CD14-positive monocyte (primary cell): ENCODE results near the gene SBK1. TPM values are rescaled to one million over a fixed set of nuclear protein-coding genes. Genes with fewer than 3 reads are reported as not detected.
"Not testable (repeated sequence)": the region's sequence is repeated elsewhere in the genome, so short reads cannot be mapped to it uniquely, and the experiment has no call there.

Experiments used
- DNase-seq, 3 donors: peaks; one replicate each; pipeline ENCODE4 v3.0.0-alpha.2; 2011 to 2022
- H2AFZ ChIP-seq: 2 replicates; pipeline ENCODE4 v1.6.0; 2012; ENCODE audit warnings: mild to moderate bottlenecking, low read depth, low read length, inconsistent platforms; ENCODE audit not compliant: insufficient read depth, poor library complexity, severe bottlenecking
- H3K27ac ChIP-seq, 2 donors: 1 replicate in 1 of 2; 2 replicates in 1 of 2; pipeline ENCODE4 v1.5.1; 2012 to 2013; ENCODE audit warnings: low read length in 2 of 2, control low read depth in 1 of 2, inconsistent platforms in 1 of 2, low read depth in 1 of 2, mild to moderate bottlenecking in 1 of 2
- H3K27me3 ChIP-seq, 2 donors: one replicate each; pipeline versions ENCODE4 v1.6.0 to v1.6.1; 2011 to 2013; ENCODE audit warnings: low read length in 2 of 2; ENCODE audit not compliant: control insufficient read depth in 2 of 2, insufficient read depth in 2 of 2
- H3K36me3 ChIP-seq, 2 donors: replicated peaks in 1 of 2; 1 replicate in 1 of 2; 2 replicates in 1 of 2; pipeline versions ENCODE4 v1.5.1 to v1.6.1; 2012 to 2013; ENCODE audit warnings: low read length in 2 of 2, control low read depth in 1 of 2, inconsistent platforms in 1 of 2, mild to moderate bottlenecking in 1 of 2; ENCODE audit not compliant: insufficient read depth in 2 of 2, control insufficient read depth in 1 of 2
- H3K4me1 ChIP-seq, 2 donors: 1 replicate in 1 of 2; 2 replicates in 1 of 2; pipeline versions ENCODE4 v1.5.1 to v1.6.1; 2012 to 2013; ENCODE audit warnings: low read length in 2 of 2, control low read depth in 1 of 2, inconsistent platforms in 1 of 2, mild to moderate bottlenecking in 1 of 2, moderate library complexity in 1 of 2; ENCODE audit not compliant: insufficient read depth in 2 of 2, control insufficient read depth in 1 of 2
- H3K4me2 ChIP-seq: replicated peaks from 2 replicates; pipeline ENCODE3; 2012; ENCODE audit warnings: low read length, moderate library complexity, mild to moderate bottlenecking; ENCODE audit not compliant: poor library complexity, severe bottlenecking; ENCODE audit errors: extremely low read depth
- H3K4me3 ChIP-seq, 3 experiments: fragments of 200-600 bp in 1 of 3; sonication (generic) in 1 of 3; replicated peaks in 1 of 3; 1 replicate in 2 of 3; 2 replicates in 1 of 3; pipeline ENCODE4 v1.5.1; 2011 to 2013; ENCODE audit warnings: low read length in 3 of 3, mild to moderate bottlenecking in 3 of 3, control low read depth in 2 of 3, low read depth in 2 of 3, inconsistent platforms in 1 of 3, moderate library complexity in 1 of 3
- H3K79me2 ChIP-seq: 2 replicates; pipeline ENCODE4 v1.6.0; 2012; ENCODE audit warnings: mild to moderate bottlenecking, control low read depth, inconsistent platforms, low read length, moderate library complexity; ENCODE audit not compliant: insufficient read depth
- H3K9ac ChIP-seq: 2 replicates; pipeline ENCODE4 v1.6.0; 2017; ENCODE audit warnings: low read length, mild to moderate bottlenecking; ENCODE audit not compliant: insufficient read depth, poor library complexity, severe bottlenecking
- H3K9me3 ChIP-seq, 2 donors: replicated peaks in 1 of 2; 1 replicate in 1 of 2; 2 replicates in 1 of 2; pipeline versions ENCODE4 v1.5.1 to v1.6.1; 2012 to 2013; ENCODE audit warnings: low read length in 2 of 2, control low read depth in 1 of 2; ENCODE audit not compliant: control insufficient read depth in 1 of 2, insufficient read depth in 1 of 2
- H4K20me1 ChIP-seq: 2 replicates; pipeline ENCODE4 v1.6.0; 2012; ENCODE audit warnings: mild to moderate bottlenecking, low read length, control low read depth, moderate library complexity; ENCODE audit not compliant: insufficient read depth
- H3K27ac Mint-ChIP-seq, 7 donors: one replicate each; pipeline ENCODE4 v1.8.0; 2020; ENCODE audit warnings: mild to moderate bottlenecking in 7 of 7, mixed read lengths in 7 of 7, moderate library complexity in 6 of 7, inconsistent platforms in 2 of 7
- H3K27me3 Mint-ChIP-seq, 3 donors: one replicate each; pipeline ENCODE4 v1.8.0; 2021 to 2022; ENCODE audit warnings: low read depth in 3 of 3, mild to moderate bottlenecking in 3 of 3, mixed read lengths in 3 of 3, moderate library complexity in 3 of 3, inconsistent platforms in 1 of 3
- H3K36me3 Mint-ChIP-seq, 2 donors: one replicate each; pipeline ENCODE4 v1.8.0; 2020; ENCODE audit warnings: mixed read lengths in 2 of 2, inconsistent platforms in 1 of 2, mild to moderate bottlenecking in 1 of 2
- H3K4me1 Mint-ChIP-seq: one replicate; pipeline ENCODE4 v1.8.0; 2020; ENCODE audit warnings: mild to moderate bottlenecking, mixed read lengths
- H3K4me3 Mint-ChIP-seq, 2 donors: one replicate each; pipeline ENCODE4 v1.8.0; 2020; ENCODE audit warnings: mild to moderate bottlenecking in 2 of 2, mixed read lengths in 2 of 2, moderate library complexity in 1 of 2
- H3K9me3 Mint-ChIP-seq, 7 donors: one replicate each; pipeline ENCODE4 v1.8.0; 2020 to 2022; ENCODE audit warnings: mixed read lengths in 7 of 7, mild to moderate bottlenecking in 6 of 7, moderate library complexity in 6 of 7, inconsistent platforms in 2 of 7
- whole genome bisulfite sequencing: methylation state at CpG from one replicate; pipeline ENCODE4 v1.1.5; 2013; ENCODE audit warnings: missing lambda C conversion rate; ENCODE audit not compliant: insufficient coverage; 5-methylcytosine and 5-hydroxymethylcytosine counted together
- intact Hi-C, 2 donors: fragments of 100-400 bp; cut with micrococcal nuclease; formaldehyde crosslinking; loops; one replicate each; pipeline versions ENCODE4 v1.15.0 to v1.15.1; 2023
- polyA plus RNA-seq, 3 donors: library from polyadenylated mRNA; depleted of rRNA in 1 of 3; unstranded in 2 of 3; stranded (reverse) in 1 of 3; fragments of 300-500 nt in 2 of 3; fragments of >200 nt in 1 of 3; fragmentation: Illumina TruSeq in 2 of 3; gene quantifications; 1 replicate in 2 of 3; 2 replicates in 1 of 3; pipeline ENCODE4 v1.2.3, GENCODE V29; 2012 to 2021
- TF ChIP-seq, protein P1 (sequence below): fragments of 200-600 bp; IDR thresholded peaks from one replicate; pipeline ENCODE4 v1.8.0; 2022; ENCODE audit warnings: antibody characterized with exemption, mild to moderate bottlenecking

SBK1 gene
- polyA plus RNA-seq, 3 donors = 0.04 TPM; not detected in 2

DNA sequence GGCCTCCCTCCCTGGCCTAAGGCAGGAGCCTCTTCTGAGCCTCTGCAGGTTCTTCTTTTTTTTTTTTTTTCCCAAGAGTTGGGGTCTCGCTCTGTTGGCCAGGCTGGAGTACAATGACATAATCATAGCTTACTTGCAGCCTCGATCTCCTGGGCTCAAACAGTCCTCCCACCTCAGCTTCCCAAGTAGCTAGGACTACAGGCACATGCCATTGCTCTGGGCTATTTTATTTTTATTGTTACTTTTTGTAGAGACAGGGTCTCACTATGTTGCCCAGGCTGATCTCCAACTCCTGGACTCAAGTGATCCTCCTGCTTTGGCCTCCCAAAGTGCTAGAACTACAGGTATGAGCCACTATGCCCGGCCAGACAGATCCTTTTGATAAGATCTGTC is 32.6 kb downstream of the SBK1 start:
- WGBS = 100% methylated on average over 1 of the region's 3 CpGs
- no peaks in the 10 kb centered on the region for H3K79me2 ChIP-seq
- H3K9me3 ChIP-seq = no peaks in the 10 kb centered on the region
- H3K4me1 ChIP-seq = no peaks in the 10 kb centered on the region
- Mint-ChIP-seq H3K9me3 (peaks cover 0 to 3% (median 0%) of the 10 kb centered on the region in 7 donors), H3K27me3 (peaks cover 0 to 6% (median 0%) of the 10 kb centered on the region in 3 donors), H3K36me3 (no peaks in the 10 kb centered on the region), H3K4me3 (no peak overlapping the region), H3K27ac (peak overlapping the region in 1 of 7 donors; percentile 25), H3K4me1 (peaks cover 3% of the 10 kb centered on the region)
- H3K27ac ChIP-seq = no peak overlapping the region
- intact Hi-C loops = no loop called here
- TF ChIP-seq, protein P1, sequence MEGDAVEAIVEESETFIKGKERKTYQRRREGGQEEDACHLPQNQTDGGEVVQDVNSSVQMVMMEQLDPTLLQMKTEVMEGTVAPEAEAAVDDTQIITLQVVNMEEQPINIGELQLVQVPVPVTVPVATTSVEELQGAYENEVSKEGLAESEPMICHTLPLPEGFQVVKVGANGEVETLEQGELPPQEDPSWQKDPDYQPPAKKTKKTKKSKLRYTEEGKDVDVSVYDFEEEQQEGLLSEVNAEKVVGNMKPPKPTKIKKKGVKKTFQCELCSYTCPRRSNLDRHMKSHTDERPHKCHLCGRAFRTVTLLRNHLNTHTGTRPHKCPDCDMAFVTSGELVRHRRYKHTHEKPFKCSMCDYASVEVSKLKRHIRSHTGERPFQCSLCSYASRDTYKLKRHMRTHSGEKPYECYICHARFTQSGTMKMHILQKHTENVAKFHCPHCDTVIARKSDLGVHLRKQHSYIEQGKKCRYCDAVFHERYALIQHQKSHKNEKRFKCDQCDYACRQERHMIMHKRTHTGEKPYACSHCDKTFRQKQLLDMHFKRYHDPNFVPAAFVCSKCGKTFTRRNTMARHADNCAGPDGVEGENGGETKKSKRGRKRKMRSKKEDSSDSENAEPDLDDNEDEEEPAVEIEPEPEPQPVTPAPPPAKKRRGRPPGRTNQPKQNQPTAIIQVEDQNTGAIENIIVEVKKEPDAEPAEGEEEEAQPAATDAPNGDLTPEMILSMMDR = no peak
- no peak overlapping the region for H3K4me2 ChIP-seq
- DNase-seq = no peak
- no peaks in the 10 kb centered on the region for H3K27me3 ChIP-seq
- no peak overlapping the region for H3K4me3 ChIP-seq
- H3K36me3 ChIP-seq = no peaks in the 10 kb centered on the region
- no peaks in the 10 kb centered on the region for H4K20me1 ChIP-seq
- no peak overlapping the region for H2AFZ ChIP-seq
- H3K9ac ChIP-seq = no peak overlapping the region

DNA sequence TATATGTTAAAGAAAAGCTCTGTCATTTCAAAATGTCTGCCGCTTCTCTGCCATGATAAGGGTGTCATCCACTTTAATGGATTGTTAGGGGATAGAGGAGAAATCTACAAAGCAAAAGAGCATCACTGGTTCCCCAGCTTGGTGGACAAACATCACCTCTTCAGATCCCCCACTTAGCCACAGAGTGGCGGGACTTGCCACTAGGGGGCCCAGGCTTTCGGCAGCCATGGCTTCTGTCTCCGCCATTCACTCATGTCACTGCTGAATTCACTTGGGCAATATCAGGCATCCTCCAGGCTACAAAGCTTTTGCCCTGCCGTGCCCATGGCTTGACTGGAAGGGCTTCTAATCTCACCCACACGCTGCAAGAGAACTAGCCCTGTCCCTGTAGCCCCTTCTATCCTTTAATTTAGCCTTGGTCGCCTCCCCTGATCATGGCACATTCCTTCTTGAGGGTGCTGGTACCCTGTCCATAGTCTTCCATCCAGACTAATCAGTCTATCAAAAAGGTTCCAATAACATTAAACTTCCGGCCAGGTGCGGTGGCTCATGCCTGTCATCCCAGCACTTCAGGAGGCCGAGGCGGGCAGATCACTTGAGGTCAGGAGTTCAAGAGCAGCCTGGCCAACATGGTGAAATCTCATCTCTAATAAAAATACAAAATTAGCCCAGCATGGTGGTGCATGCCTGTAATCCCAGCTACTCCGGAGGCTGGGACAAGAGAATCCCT is 34.7 kb downstream of the SBK1 start:
- H3K36me3 ChIP-seq = no peaks in the 10 kb centered on the region
- 41% methylated on average over 8 of the region's 12 CpGs for WGBS
- no peak overlapping the region for H3K27ac ChIP-seq
- H3K79me2 ChIP-seq = no peaks in the 10 kb centered on the region
- peak overlapping the region in 2 of 7 donors; percentile 35 to 66 for H3K27ac Mint-ChIP-seq
- H3K9ac ChIP-seq = no peak overlapping the region
- peaks cover 3% of the 10 kb centered on the region for H3K4me1 Mint-ChIP-seq
- intact Hi-C loops = no loop called here
- H4K20me1 ChIP-seq = no peaks in the 10 kb centered on the region
- no peaks in the 10 kb centered on the region for H3K9me3 Mint-ChIP-seq
- TF ChIP-seq, protein P1 = peak; percentile 90
- no peak overlapping the region for H3K4me2 ChIP-seq
- H2AFZ ChIP-seq = no peak overlapping the region
- H3K4me3 ChIP-seq = no peak overlapping the region
- no peaks in the 10 kb centered on the region for H3K27me3 ChIP-seq
- H3K36me3 Mint-ChIP-seq = no peaks in the 10 kb centered on the region
- no peak overlapping the region for H3K4me3 Mint-ChIP-seq
- H3K9me3 ChIP-seq = no peaks in the 10 kb centered on the region
- H3K27me3 Mint-ChIP-seq = peaks cover 0 to 5% (median 0%) of the 10 kb centered on the region in 3 donors
- DNase-seq = peak; percentile 30 to 51 (median 49)
- H3K4me1 ChIP-seq = no peaks in the 10 kb centered on the region

DNA sequence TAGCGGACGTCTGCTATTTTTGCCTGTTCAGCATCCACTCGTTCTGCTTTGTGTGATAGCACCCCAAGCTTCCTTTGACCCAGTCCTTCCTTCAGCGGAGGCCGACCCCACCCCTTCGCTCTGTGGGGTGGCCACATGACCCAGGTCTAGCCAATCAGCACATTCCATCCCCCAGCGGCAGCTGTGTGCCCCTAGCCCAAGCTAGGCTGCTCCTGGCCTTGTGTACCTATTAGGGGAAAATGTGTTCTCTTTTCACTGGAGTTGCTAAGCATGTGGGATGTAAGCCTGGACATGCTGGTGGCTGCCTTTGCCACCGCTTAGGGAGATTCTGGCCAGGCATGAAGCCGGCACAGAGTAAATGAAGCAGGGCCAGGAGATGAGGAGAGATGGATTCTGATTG is 37.9 kb downstream of the SBK1 start:
- intact Hi-C loops, H3K9me3 ChIP-seq, H2AFZ ChIP-seq, H4K20me1 ChIP-seq, H3K9me3 Mint-ChIP-seq, DNase-seq, H3K4me3 ChIP-seq, H3K4me2 ChIP-seq, H3K4me1 ChIP-seq, H3K27ac ChIP-seq, H3K36me3 ChIP-seq, H3K4me1 Mint-ChIP-seq, H3K79me2 ChIP-seq, H3K27me3 ChIP-seq, H3K4me3 Mint-ChIP-seq, H3K27me3 Mint-ChIP-seq, H3K9ac ChIP-seq, H3K36me3 Mint-ChIP-seq: not testable (repeated sequence)
- WGBS = no CpG with 5 or more reads among the region's 9 CpGs
- H3K27ac Mint-ChIP-seq = peak overlapping the region in 1 of 7 donors; percentile 41
